Measurements from ENCODE around the gene APP.

GRCh38 chr21:26119906-26120305 lies 50.7 kb downstream of the APP start:
- no peak for TF ChIP-seq CEBPB (IDR thresholded peaks at IDR 0.05; ENCODE audit: borderline replicate concordance in 1 of 2, low read depth in 2 of 2, low read length in 2 of 2)
- no peak for TF ChIP-seq CTCF (IDR thresholded peaks at IDR 0.05 in 2 of 3, conservative IDR thresholded peaks at IDR 0.05 in 1 of 3; ENCODE audit: control insufficient read depth in 2 of 3, extremely low read depth in 1 of 3, insufficient read depth in 1 of 3, low read depth in 3 of 3, low read length in 3 of 3)
- no peak for TF ChIP-seq TAF1 (IDR thresholded peaks at IDR 0.05; ENCODE audit: borderline replicate concordance, low read depth, low read length)
- no peak for TF ChIP-seq POLR2A (IDR thresholded peaks at IDR 0.05; ENCODE audit: low read depth, low read length)
- no peak for TF ChIP-seq MAX (IDR thresholded peaks at IDR 0.05; ENCODE audit: low read depth, low read length)
- no peak for TF ChIP-seq MXI1 (IDR thresholded peaks at IDR 0.05; ENCODE audit: low read depth, low read length)
- no peak for TF ChIP-seq ETV6 (conservative IDR thresholded peaks at IDR 0.05 in 1 of 2, IDR thresholded peaks at IDR 0.05 in 1 of 2; ENCODE audit: borderline replicate concordance in 1 of 2, low read depth in 1 of 2)
- TF ChIP-seq YY1 (IDR thresholded peaks at IDR 0.05; ENCODE audit: low read depth, low read length) = no peak
- TF ChIP-seq JUND (IDR thresholded peaks at IDR 0.05; ENCODE audit: low read depth, low read length) = no peak
- TF ChIP-seq ESRRA (IDR thresholded peaks at IDR 0.05; ENCODE audit: low read length) = no peak

All from GM12878 (cell line).